ENCODE results near the gene POLA1.

The POLA1 gene

GRCh38 chrX:24956828-24957227 is 263.1 kb downstream of the POLA1 start:
- no peaks in the 10 kb centered on the region for H3K27me3 ChIP-seq (ENCODE audit: control insufficient read depth in 1 of 2, insufficient read depth in 2 of 2, low read length in 2 of 2)
- no peaks in the 10 kb centered on the region for H3K9me3 ChIP-seq (ENCODE audit: control insufficient read depth in 1 of 2, low read length in 2 of 2)

GRCh38 chrX:24961809-24962208 is 268.1 kb downstream of the POLA1 start:
- no peaks in the 10 kb centered on the region for H3K4me1 ChIP-seq (ENCODE audit: control insufficient read depth in 1 of 2, insufficient read depth in 2 of 2, low read length in 2 of 2)
- no peaks in the 10 kb centered on the region for H3K36me3 ChIP-seq (ENCODE audit: control insufficient read depth in 1 of 2, insufficient read depth in 2 of 2, low read length in 2 of 2)
- no peak overlapping the region for H3K9ac ChIP-seq (ENCODE audit: low read depth in 1 of 2, low read length in 2 of 2)
- no peaks in the 10 kb centered on the region for H3K9me3 ChIP-seq (ENCODE audit: control insufficient read depth in 1 of 2, low read length in 2 of 2)
- H3K4me3 ChIP-seq (ENCODE audit: low read depth in 1 of 2, low read length in 2 of 2), result no peak overlapping the region
- H3K27me3 ChIP-seq (ENCODE audit: control insufficient read depth in 1 of 2, insufficient read depth in 2 of 2, low read length in 2 of 2), result no peaks in the 10 kb centered on the region
- no peak overlapping the region for H3K27ac ChIP-seq (ENCODE audit: low read depth, low read length)

More at GRCh38 chrX:24956828-24957227, 263.1 kb downstream of the POLA1 start:
- no peak overlapping the region for H3K4me3 ChIP-seq (ENCODE audit: low read depth in 1 of 2, low read length in 2 of 2)
- no peak overlapping the region for H3K27ac ChIP-seq (ENCODE audit: low read depth, low read length)
- H3K9ac ChIP-seq (ENCODE audit: low read depth in 1 of 2, low read length in 2 of 2), result no peak overlapping the region
- H3K4me1 ChIP-seq (ENCODE audit: control insufficient read depth in 1 of 2, insufficient read depth in 2 of 2, low read length in 2 of 2), result peaks cover 0 to 7% of the 10 kb centered on the region in 2 donors
- no peaks in the 10 kb centered on the region for H3K36me3 ChIP-seq (ENCODE audit: control insufficient read depth in 1 of 2, insufficient read depth in 2 of 2, low read length in 2 of 2)

DNA sequence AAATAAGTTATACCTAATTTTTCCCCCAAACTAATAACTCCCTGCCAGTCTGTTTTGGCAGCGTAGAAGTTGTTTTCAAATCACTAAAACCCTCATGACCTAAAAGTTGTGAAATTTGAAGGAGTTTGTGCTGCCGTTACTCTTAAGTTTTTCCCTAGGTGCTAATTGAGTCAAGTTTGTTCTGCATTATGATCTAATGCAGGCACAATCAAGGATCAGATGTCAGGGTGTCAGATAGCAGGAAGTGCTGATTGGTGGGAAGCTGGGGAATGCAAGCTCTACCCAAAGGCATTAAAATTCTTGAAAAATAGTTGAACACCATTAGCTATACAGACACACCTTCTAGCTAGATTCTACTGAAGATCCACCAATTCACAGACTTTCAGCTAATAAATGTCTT is 270.1 kb downstream of the POLA1 start:
- H3K9ac ChIP-seq (ENCODE audit: low read depth in 1 of 2, low read length in 2 of 2), result no peak overlapping the region
- no peaks in the 10 kb centered on the region for H3K27me3 ChIP-seq (ENCODE audit: control insufficient read depth in 1 of 2, insufficient read depth in 2 of 2, low read length in 2 of 2)
- H3K36me3 ChIP-seq (ENCODE audit: control insufficient read depth in 1 of 2, insufficient read depth in 2 of 2, low read length in 2 of 2), result no peaks in the 10 kb centered on the region
- no peak overlapping the region for H3K27ac ChIP-seq (ENCODE audit: low read depth, low read length)
- no peak overlapping the region for H3K4me3 ChIP-seq (ENCODE audit: low read depth in 1 of 2, low read length in 2 of 2)
- H3K9me3 ChIP-seq (ENCODE audit: control insufficient read depth in 1 of 2, low read length in 2 of 2), result no peaks in the 10 kb centered on the region
- no peaks in the 10 kb centered on the region for H3K4me1 ChIP-seq (ENCODE audit: control insufficient read depth in 1 of 2, insufficient read depth in 2 of 2, low read length in 2 of 2)

DNA sequence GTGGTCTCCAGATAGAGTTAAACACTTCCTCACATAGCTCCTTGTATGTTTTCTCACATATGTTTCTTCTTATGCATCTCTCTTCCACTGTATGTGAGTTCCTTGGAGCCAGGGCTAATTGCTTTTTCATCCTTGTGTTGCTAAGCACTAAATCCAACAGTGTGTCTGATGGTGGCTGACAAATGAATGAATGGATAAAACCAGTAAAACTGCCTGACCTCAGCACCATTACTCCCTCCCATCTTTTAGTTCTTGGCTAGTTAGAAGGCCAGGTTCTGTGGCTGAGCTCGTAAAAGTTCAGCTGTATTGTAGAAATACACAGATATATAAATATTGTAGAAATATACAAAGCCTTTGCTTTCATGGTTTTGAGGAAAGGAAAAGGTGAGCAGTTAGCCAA is 271.7 kb downstream of the POLA1 start:
- Histone ChIP-seq H3K27me3 (ENCODE audit: control insufficient read depth in 1 of 2, insufficient read depth in 2 of 2, low read length in 2 of 2) (no peaks in the 10 kb centered on the region), H3K36me3 (ENCODE audit: control insufficient read depth in 1 of 2, insufficient read depth in 2 of 2, low read length in 2 of 2) (no peaks in the 10 kb centered on the region), H3K4me1 (ENCODE audit: control insufficient read depth in 1 of 2, insufficient read depth in 2 of 2, low read length in 2 of 2) (no peaks in the 10 kb centered on the region), H3K27ac (ENCODE audit: low read depth, low read length) (no peak overlapping the region), H3K9me3 (ENCODE audit: control insufficient read depth in 1 of 2, low read length in 2 of 2) (no peaks in the 10 kb centered on the region), H3K4me3 (ENCODE audit: low read depth in 1 of 2, low read length in 2 of 2) (no peak overlapping the region), H3K9ac (ENCODE audit: low read depth in 1 of 2, low read length in 2 of 2) (no peak overlapping the region)

DNA sequence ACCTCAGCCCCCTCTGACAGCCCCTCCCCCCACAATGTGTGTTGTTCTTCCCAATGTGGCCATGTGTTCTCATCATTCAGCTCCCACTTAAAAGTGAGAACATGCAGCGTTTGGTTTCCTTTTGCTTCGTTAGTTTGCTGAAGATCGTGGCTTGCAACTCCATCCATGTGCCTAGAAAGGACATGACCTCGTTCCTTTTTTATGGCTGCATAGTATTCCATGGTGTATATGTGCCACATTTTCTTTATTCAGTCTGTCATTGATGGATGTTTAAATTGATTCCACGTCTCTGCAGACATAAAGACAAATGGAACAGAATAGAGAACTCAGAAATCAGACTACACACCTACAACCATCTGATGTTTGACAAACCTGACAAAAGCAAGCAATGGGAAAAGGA is 276.1 kb downstream of the POLA1 start:
- Histone ChIP-seq H3K36me3 (ENCODE audit: control insufficient read depth in 1 of 2, insufficient read depth in 2 of 2, low read length in 2 of 2) (no peaks in the 10 kb centered on the region), H3K4me3 (ENCODE audit: low read depth in 1 of 2, low read length in 2 of 2) (no peak overlapping the region), H3K27me3 (ENCODE audit: control insufficient read depth in 1 of 2, insufficient read depth in 2 of 2, low read length in 2 of 2) (no peaks in the 10 kb centered on the region), H3K9ac (ENCODE audit: low read depth in 1 of 2, low read length in 2 of 2) (no peak overlapping the region), H3K4me1 (ENCODE audit: control insufficient read depth in 1 of 2, insufficient read depth in 2 of 2, low read length in 2 of 2) (no peaks in the 10 kb centered on the region), H3K9me3 (ENCODE audit: control insufficient read depth in 1 of 2, low read length in 2 of 2) (no peaks in the 10 kb centered on the region), H3K27ac (ENCODE audit: low read depth, low read length) (no peak overlapping the region)

- H3K9me3 ChIP-seq (ENCODE audit: control insufficient read depth in 1 of 2, low read length in 2 of 2), result no peaks in the 10 kb centered on the region
- H3K4me1 ChIP-seq (ENCODE audit: control insufficient read depth in 1 of 2, insufficient read depth in 2 of 2, low read length in 2 of 2), result no peaks in the 10 kb centered on the region
- H3K27ac ChIP-seq (ENCODE audit: low read depth, low read length), result no peak overlapping the region
- no peak overlapping the region for H3K9ac ChIP-seq (ENCODE audit: low read depth in 1 of 2, low read length in 2 of 2)
- no peaks in the 10 kb centered on the region for H3K27me3 ChIP-seq (ENCODE audit: control insufficient read depth in 1 of 2, insufficient read depth in 2 of 2, low read length in 2 of 2)
- H3K4me3 ChIP-seq (ENCODE audit: low read depth in 1 of 2, low read length in 2 of 2), result no peak overlapping the region
- no peaks in the 10 kb centered on the region for H3K36me3 ChIP-seq (ENCODE audit: control insufficient read depth in 1 of 2, insufficient read depth in 2 of 2, low read length in 2 of 2)
These were observed 285.4 kb downstream of the POLA1 start for GRCh38 chrX:24979081-24979480.

DNA sequence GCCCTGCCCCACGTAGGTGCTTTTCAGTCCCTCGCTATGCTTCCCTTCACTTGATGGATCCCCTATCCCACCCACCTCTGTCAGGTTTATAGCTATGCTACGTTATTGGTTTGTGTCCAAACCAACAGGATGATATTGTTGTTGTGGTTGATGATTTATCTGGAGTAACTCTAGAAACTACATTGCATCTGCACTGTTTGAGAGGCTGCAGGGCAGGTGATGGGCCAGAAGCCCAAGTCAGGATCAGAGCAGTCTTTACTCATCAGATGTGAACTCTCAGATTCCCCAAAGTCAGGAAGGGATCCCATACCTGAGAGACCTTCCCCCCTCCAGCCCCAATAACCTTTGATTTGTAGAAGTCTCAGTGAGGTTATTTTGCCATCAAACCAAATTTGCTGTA is 287.3 kb downstream of the POLA1 start:
- no peaks in the 10 kb centered on the region for H3K9me3 ChIP-seq (ENCODE audit: control insufficient read depth in 1 of 2, low read length in 2 of 2)
- H3K27me3 ChIP-seq (ENCODE audit: control insufficient read depth in 1 of 2, insufficient read depth in 2 of 2, low read length in 2 of 2), result no peaks in the 10 kb centered on the region
- H3K27ac ChIP-seq (ENCODE audit: low read depth, low read length), result no peak overlapping the region
- H3K4me3 ChIP-seq (ENCODE audit: low read depth in 1 of 2, low read length in 2 of 2), result no peak overlapping the region
- no peaks in the 10 kb centered on the region for H3K36me3 ChIP-seq (ENCODE audit: control insufficient read depth in 1 of 2, insufficient read depth in 2 of 2, low read length in 2 of 2)
- H3K4me1 ChIP-seq (ENCODE audit: control insufficient read depth in 1 of 2, insufficient read depth in 2 of 2, low read length in 2 of 2), result no peaks in the 10 kb centered on the region
- no peak overlapping the region for H3K9ac ChIP-seq (ENCODE audit: low read depth in 1 of 2, low read length in 2 of 2)

DNA sequence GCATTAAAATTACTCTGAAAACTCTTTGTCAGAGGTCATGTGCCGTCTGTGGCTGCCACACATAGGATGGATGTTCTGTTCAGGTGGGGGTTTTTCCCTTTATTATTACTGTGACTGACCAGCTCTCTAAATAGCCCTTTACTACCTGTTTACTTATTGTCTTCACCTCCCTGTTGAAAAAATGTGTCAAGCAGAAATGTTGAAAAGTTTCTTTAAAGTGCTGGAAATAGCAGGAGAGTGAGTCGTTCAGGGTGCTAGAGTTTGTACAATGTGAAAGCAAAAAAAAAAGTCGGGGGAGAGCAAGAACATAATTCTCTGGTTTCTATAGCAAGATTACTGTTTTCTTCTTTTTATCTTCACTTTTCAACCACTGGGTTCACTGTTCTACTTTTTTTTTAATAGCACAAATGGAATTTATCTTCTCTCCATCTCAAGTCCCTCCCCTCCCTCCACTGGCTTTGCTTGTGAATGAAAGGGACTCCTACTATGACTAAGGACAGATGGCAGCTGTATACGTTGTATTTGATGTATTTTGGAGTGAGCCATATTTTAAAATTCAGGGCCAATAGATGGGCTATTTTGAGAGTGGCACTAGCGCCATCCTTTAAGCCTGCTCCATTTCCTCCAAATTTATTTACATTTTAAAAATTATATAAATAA is 288.7 kb downstream of the POLA1 start:
- Histone ChIP-seq H3K9me3 (ENCODE audit: control insufficient read depth in 1 of 2, low read length in 2 of 2) (no peaks in the 10 kb centered on the region), H3K4me3 (ENCODE audit: low read depth in 1 of 2, low read length in 2 of 2) (no peak overlapping the region), H3K27ac (ENCODE audit: low read depth, low read length) (no peak overlapping the region), H3K27me3 (ENCODE audit: control insufficient read depth in 1 of 2, insufficient read depth in 2 of 2, low read length in 2 of 2) (no peaks in the 10 kb centered on the region), H3K9ac (ENCODE audit: low read depth in 1 of 2, low read length in 2 of 2) (no peak overlapping the region), H3K36me3 (ENCODE audit: control insufficient read depth in 1 of 2, insufficient read depth in 2 of 2, low read length in 2 of 2) (no peaks in the 10 kb centered on the region), H3K4me1 (ENCODE audit: control insufficient read depth in 1 of 2, insufficient read depth in 2 of 2, low read length in 2 of 2) (no peaks in the 10 kb centered on the region)

DNA sequence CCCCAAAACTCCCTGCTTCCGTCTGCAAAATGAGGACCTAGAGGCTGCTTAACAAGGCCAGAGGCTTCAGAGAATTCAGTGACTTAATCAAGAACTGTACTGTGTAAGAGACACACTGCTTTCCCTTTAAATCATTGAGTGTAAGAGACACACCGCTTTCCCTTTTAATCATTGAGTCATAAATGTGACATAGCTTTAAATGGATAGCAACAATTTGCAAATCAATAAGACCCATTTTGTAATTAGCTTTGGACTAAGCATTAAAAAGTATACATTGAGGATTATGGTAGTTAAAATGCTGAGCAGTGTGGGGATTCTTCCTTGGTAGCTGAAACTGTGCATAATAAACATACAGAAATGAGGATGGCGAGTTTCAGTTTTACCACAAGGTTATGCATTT is 290.2 kb downstream of the POLA1 start:
- Histone ChIP-seq H3K4me3 (ENCODE audit: low read depth in 1 of 2, low read length in 2 of 2) (no peak overlapping the region), H3K27me3 (ENCODE audit: control insufficient read depth in 1 of 2, insufficient read depth in 2 of 2, low read length in 2 of 2) (no peaks in the 10 kb centered on the region), H3K27ac (ENCODE audit: low read depth, low read length) (no peak overlapping the region), H3K4me1 (ENCODE audit: control insufficient read depth in 1 of 2, insufficient read depth in 2 of 2, low read length in 2 of 2) (no peaks in the 10 kb centered on the region), H3K36me3 (ENCODE audit: control insufficient read depth in 1 of 2, insufficient read depth in 2 of 2, low read length in 2 of 2) (peaks cover 0 to 4% of the 10 kb centered on the region in 2 donors), H3K9me3 (ENCODE audit: control insufficient read depth in 1 of 2, low read length in 2 of 2) (no peaks in the 10 kb centered on the region), H3K9ac (ENCODE audit: low read depth in 1 of 2, low read length in 2 of 2) (no peak overlapping the region)

GRCh38 chrX:24985120-24985519 is 291.4 kb downstream of the POLA1 start:
- Histone ChIP-seq H3K4me1 (ENCODE audit: control insufficient read depth in 1 of 2, insufficient read depth in 2 of 2, low read length in 2 of 2) (no peaks in the 10 kb centered on the region), H3K27ac (ENCODE audit: low read depth, low read length) (no peak overlapping the region), H3K4me3 (ENCODE audit: low read depth in 1 of 2, low read length in 2 of 2) (no peak overlapping the region), H3K27me3 (ENCODE audit: control insufficient read depth in 1 of 2, insufficient read depth in 2 of 2, low read length in 2 of 2) (no peaks in the 10 kb centered on the region), H3K36me3 (ENCODE audit: control insufficient read depth in 1 of 2, insufficient read depth in 2 of 2, low read length in 2 of 2) (peaks cover 0 to 4% of the 10 kb centered on the region in 2 donors), H3K9me3 (ENCODE audit: control insufficient read depth in 1 of 2, low read length in 2 of 2) (no peaks in the 10 kb centered on the region), H3K9ac (ENCODE audit: low read depth in 1 of 2, low read length in 2 of 2) (no peak overlapping the region)

GRCh38 chrX:24987731-24988130 is 294.0 kb downstream of the POLA1 start:
- H3K4me1 ChIP-seq (ENCODE audit: control insufficient read depth in 1 of 2, insufficient read depth in 2 of 2, low read length in 2 of 2), result no peaks in the 10 kb centered on the region
- H3K27me3 ChIP-seq (ENCODE audit: control insufficient read depth in 1 of 2, insufficient read depth in 2 of 2, low read length in 2 of 2), result no peaks in the 10 kb centered on the region
- no peak overlapping the region for H3K27ac ChIP-seq (ENCODE audit: low read depth, low read length)
- H3K36me3 ChIP-seq (ENCODE audit: control insufficient read depth in 1 of 2, insufficient read depth in 2 of 2, low read length in 2 of 2), result peaks cover 0 to 4% of the 10 kb centered on the region in 2 donors
- H3K9me3 ChIP-seq (ENCODE audit: control insufficient read depth in 1 of 2, low read length in 2 of 2), result no peaks in the 10 kb centered on the region
- H3K9ac ChIP-seq (ENCODE audit: low read depth in 1 of 2, low read length in 2 of 2), result no peak overlapping the region
- no peak overlapping the region for H3K4me3 ChIP-seq (ENCODE audit: low read depth in 1 of 2, low read length in 2 of 2)

Measured in duodenal mucosa (tissue), 2 donors.